ENCODE results near the gene LGR4.
"Not testable (repeated sequence)": the region's sequence is repeated elsewhere in the genome, so short reads cannot be mapped to it uniquely, and the experiment has no call there.

Gene LGR4, protein sequence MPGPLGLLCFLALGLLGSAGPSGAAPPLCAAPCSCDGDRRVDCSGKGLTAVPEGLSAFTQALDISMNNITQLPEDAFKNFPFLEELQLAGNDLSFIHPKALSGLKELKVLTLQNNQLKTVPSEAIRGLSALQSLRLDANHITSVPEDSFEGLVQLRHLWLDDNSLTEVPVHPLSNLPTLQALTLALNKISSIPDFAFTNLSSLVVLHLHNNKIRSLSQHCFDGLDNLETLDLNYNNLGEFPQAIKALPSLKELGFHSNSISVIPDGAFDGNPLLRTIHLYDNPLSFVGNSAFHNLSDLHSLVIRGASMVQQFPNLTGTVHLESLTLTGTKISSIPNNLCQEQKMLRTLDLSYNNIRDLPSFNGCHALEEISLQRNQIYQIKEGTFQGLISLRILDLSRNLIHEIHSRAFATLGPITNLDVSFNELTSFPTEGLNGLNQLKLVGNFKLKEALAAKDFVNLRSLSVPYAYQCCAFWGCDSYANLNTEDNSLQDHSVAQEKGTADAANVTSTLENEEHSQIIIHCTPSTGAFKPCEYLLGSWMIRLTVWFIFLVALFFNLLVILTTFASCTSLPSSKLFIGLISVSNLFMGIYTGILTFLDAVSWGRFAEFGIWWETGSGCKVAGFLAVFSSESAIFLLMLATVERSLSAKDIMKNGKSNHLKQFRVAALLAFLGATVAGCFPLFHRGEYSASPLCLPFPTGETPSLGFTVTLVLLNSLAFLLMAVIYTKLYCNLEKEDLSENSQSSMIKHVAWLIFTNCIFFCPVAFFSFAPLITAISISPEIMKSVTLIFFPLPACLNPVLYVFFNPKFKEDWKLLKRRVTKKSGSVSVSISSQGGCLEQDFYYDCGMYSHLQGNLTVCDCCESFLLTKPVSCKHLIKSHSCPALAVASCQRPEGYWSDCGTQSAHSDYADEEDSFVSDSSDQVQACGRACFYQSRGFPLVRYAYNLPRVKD

DNA sequence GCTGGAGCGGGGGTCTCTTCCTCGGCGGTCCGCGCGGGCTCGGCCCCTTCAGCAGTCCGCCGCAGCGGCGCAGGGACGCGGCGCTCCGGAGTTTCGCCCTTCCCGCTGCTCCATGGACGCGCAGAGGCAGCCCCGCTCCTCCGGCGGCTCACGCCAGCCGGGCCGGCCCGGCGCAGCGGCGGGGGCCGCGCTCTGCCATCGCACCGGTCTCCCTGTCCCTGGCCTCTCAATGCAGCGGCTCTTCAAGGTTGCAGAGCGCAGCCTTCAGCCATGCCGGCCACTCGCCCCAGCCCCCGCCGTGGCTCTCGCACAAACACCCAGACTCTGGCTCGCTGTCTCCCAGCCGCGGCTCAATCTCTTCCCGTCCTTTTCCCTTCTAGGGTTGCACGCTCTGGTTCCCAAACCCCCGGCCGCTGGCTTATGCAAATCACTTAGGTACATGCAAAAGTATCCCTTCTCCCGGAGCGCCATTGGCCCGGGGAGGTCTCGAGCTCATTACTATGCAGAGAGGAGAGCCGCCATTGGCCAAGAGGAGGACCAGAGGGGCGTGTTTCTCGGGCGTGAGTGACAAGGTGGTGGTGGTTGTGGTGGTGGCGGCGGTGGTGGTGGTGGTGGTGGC, at the start of gene LGR4:
TSS of gene LGR4 (minus strand) at position 393 of the 619 bp plus-strand sequence. CDS start 488 bp downstream, outside the sequence.
- DNase-seq = peak; percentile 98

DNA sequence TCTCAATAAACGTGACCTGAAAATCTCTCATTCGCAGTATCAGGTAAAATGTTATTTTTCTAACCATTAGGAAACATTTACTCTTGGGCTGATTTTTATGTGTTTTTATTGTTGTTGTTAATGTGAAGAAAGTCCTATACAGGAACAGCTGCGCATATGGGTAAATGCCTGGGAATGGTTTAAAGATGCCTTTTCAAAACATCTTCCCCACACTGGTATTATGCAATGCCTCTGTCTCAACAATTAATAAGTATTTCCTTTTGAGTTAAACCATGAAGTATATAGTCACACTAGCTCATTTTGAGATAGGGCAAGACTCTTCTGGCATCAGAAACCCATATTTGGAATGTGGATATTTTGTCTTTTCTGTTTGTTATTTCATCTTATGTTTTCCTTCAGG, 47.6 kb upstream of the LGR4 start:
- DNase-seq = no peak

DNA sequence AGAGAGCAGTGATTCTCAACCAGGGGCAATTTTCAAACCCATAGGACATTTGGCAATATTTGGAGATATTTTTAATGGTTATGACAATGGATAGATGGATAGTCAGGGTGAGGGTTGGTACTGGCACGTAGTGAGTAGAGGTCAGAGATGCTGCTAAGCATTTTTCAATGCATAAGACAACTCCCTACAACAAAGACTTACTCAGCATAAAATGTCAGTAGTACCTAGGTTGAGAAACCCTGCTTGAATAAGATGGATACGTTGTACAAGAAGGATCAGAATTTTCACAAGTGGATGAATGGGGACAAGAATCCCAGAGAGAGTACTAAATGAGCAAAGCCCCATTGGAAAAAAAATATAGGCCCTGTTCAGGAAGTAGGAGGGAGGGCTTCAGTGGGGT, 45.9 kb upstream of the LGR4 start:
- no peak for DNase-seq

DNA sequence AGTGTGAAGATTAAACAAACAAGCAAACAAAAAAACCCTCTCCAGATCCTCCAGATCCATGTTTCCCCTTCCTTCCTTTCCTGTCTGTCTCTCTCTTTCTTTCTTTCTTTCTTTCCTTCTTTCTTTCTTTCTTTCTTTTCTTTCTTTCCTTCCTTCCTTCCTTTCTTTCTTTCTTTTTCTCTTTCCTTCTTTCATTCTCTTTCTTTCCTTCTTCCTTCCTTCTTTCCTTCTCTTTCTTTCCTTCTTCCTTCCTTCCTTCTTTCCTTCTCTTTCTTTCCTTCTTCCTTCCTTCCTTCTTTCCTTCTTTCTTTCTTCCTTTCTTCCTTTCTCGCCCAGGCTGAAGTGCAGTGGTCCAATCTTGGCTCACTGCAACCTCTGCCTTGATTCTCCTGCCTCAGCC, 44.9 kb upstream of the LGR4 start:
- not testable (repeated sequence) for DNase-seq

DNA sequence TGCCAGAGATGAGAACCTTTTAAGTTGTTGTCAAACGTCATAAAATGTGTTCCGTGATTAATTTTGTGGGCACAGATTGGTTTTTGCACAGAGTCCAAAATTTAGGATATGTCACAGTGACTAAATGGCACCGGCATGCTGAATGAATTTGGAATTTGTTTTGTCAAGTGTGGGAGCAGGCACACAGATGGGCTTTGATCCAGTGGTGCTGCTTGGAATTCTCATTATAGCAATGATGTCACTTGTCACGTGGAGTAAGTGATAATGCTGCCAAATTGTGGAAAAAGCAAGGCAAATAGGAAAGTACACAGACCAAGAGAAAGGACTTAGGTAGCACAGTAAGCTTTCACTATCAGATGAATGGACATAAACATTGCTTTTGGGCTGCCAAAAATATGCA, 42.0 kb upstream of the LGR4 start:
- DNase-seq = no peak

DNA sequence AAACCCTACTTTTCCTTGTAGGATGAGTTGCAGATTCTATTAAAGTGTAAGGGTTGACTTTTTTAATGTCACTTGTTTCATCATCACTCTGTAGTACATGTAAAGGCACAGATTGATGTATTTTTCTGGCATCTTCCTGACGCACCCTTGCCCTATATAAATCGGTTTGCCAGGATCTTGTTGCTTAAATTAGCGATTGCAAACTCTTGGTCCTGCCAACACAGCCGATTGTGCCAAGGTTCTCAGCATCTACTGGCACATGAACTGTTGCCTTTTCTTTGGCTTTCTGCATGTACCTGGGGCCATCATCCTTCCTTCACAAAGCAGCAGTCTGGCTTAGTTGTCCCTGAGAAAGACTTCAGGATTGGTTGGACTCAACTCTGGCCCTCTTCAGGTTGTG, 41.5 kb upstream of the LGR4 start:
- DNase-seq = no peak

DNA sequence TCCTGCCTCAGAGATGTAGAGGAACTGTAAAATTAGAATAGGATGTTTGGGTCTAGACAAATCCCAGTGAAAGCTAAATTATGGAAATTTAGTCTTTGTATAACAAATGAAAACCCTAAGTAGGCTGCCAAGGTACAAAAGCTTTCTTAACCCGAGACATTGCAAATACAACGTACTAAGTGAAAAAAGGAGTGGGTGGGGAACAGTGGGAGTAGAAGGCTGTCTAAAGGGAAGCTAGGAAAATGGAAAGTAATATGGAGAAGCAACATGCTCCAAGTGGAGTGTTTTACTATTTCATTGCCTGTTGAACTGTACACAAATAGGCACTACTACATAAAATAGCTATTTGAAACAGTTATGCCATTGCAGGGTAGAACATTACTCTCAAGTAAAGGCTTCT, 40.8 kb upstream of the LGR4 start:
- DNase-seq = no peak

DNA sequence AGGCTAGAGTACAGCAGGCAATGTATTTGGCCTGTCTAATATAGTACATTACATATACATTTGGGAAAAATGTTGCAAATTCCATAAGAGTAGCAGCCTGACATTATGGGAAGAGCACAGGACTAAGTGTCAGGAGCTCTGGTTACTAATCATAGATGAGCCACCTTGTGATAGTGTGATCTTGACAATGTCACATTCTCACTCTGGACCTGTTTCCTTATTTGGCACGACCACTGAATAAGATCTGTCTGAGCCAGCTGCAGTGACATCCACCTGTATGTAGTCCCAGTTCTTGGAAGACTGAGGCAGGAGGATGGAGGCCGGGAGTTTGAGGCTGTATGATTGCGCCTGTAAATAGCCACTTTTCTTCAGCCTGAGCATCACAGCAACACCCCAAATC, 39.6 kb upstream of the LGR4 start:
- DNase-seq = no peak

DNA sequence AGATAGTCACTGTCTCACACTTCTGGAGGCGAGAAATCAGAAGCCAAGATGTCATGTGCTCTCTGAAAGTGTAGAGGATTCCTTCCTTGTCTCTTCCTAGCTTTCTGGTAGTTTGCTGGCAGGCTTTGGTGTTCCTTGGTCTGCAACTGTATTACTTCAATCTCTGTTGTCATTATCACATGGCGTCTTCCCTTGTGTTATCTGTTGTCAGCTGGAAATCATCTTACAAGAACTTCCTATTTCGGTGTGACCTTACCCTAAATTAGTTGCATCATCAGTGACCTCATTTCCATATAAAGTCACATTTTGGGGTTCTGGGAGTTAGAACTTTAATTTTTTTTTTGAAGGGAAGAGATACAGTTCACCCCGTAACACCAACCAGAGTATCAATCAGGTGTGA, 37.3 kb upstream of the LGR4 start:
- no peak for DNase-seq

DNA sequence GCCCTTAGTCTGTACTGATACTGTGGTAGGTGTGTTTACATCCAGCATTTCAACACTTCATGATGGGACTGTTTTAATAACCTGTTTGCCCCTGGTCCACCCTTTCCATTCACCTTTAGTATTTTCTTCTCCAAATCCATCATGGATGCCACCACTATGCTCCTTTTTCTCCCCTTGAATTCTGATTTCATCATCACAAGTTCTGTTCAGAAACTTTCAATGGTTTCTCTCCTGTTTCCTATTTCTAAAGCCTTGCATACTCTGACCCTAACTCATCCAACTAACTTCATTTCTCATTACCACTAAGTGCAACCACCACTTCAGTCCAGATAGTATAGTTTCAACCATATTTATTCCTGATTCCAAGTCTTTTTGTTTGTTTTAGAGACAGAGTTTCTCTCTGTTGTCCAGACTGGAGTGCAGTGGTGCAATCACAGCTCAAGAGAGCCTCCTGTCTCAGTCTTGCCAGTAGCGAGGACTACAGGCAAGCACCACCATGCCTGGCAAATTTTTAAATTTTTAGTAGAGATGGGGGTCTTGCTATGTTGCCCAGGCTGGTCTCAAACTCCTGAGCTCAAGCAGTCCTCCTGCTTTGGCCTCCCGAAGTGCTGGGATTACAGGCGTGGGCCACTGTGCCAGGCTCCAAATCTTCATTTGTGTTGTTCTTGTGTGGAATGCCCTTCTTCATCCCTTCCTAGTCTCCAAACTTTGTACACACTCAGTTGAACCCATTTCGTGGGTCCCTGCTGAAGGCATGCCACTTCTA, 35.1 kb upstream of the LGR4 start:
- no peak for DNase-seq

DNA sequence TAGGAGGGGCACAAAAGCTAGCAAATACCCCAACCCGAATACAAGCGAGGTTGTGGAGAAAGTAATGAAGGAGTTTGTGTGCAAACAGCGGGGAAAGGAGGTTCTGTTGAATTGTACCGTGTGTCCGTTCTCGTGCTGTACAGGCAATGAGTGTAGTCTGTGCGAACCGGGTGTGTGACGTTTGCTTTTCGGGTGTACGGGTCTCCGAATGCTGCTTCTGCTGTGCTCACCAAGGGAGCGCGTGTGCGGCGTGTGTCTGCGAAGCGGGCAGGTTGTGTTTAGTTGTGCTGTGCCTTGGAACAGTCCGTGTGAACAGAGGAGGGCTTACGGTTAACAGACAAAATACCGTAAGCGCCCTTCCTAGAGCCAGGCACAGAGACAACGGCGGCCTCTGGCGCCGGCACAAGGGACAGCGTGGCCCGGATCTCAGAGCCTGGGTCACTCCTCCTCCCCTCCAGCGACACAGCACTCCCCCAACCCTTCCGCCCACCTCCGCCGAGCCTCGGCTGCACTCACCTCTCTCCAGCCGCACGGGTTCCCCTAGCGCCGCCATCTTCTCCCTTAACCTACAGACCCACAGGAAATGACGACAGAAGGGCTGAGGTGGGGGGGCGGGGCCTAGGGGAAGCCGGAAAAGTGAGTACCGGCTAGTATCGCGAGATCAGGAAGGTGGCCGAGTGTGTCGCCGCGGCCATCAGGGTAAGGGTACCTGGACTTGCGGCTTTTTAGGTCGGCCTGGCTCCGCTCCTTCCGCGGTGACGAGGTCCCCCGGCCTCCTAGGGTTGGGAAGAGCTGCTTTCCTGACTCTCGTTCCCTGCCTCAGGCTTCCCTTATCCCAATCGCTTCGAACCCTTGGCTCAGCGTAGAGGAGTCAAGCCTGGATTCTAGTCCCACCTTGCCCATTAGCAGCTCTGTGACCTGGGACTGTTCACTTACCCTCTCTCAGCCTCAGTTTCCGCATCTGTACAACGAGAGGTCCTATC, 33.9 kb upstream of the LGR4 start, which contains the start of gene LIN7C:
TSS of gene LIN7C (minus strand) at position 570 of the 983 bp plus-strand sequence. CDS start at position 553, 17 bp downstream.
- DNase-seq = peak; percentile 92

DNA sequence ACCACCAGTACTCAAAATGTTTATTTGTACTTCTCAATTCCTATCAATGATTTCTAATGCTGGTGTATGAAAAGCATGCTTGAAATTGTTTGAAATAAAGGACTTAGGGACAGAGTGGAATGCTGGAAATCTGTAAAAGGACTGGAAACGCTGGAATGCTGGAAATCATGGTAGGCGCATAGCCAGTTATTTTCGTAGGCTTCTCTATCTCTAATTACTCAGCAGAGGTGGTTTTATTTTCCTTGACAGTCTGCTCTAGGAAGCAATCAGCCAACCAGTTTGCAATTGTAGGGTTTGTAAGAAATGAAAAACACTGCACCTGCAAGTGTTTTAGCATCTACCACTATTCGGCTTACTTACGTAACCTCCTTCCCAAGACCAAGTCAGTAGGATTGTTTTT, 33.2 kb upstream of the LGR4 start:
- DNase-seq = no peak

DNA sequence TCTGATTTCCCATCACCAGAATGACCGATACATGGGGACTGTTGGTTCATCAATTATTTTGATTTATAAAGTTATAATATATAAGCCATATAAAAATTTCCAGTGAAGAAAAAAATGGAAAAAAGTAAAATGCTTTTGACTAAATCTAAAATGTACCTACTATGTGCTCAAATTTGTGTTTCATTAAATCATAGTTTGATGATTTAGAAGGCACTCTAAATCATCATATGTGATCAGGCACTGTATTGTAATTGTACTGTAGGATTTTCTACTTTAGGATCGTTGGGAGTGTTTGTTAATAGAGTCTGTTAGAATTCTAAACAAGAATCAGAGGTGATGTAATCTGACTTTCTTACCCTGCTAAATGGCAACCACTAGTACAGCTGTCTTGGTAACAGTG, 31.6 kb upstream of the LGR4 start:
- DNase-seq = no peak

DNA sequence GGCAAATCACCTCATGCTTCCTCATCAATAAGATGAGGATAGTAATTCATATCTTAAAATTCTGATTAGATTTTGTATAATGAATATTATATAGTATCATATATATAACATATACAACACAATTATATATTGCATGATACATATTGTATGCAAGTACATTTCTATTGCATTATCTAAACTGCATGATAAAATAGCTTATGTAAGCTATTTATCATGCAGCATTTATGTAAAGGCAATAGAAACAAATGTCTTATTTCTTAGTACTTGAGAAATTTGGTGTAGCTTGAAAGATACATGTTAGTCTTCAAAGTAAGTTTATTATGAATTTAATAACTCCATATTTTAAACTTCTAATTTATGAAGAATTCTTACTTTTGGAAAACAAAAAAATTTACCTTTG, 28.5 kb upstream of the LGR4 start:
- no peak for DNase-seq

DNA sequence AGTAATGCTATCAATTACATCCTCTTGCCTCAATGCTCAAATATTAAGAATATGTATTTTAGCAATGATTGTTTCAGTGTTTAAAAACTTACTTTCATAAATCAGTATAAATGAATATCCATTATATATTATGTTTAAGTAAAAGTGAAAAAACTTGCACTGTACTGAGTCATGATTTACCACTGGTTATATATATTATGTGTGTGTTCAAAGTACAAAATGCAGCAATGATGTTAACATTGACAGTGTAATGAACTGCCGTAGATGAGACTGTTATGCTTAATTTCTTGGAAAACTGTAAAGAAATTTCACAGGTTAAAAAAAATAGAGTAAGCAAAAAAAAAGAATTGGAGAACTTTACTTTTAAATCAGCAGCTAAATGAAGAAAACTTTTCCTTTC, 25.3 kb upstream of the LGR4 start:
- DNase-seq = no peak

DNA sequence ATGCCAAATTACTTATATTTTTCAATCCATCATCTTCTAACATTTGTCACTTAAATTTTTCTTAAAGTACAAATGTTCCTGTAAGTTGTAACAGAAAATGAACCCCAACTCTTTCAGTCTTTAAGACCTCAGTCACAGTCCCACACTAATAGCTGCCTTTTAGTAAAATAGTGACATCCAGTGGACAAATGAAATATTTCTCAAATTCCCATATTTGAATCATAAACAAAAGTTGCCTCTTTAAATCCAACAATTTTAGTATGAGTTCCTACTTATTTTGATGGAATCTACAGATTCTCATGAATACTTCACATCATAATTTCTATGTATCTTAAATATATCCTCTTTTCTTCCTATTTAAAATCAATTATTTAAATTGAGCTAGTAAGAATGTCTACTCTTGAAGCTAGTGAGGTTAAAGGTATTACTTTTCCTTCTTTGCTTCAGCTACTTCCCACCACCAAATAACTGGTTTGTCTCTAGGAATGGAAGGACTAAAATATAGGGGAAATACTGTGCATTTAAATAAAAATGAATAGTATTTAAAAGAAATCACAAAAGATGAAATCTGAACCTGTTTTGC, 24.8 kb upstream of the LGR4 start:
- DNase-seq = peak; percentile 17

DNA sequence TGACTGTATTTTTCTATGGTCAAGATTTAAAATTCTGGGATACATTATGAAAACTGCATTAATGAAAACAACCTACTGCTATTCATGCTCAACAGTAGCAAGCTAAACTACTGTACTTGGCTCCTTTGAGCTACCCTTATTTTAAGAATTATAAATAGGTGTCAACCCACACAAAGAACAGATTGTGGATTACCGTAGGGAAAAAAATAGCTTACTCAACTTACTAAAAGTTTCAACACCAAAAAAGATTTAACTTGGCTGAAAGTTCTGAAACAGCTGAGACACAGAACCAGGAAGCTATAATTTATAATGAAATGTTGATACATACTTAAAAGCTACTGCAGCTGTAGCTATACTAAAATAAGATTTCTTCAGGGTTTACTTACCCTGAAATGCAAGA, 23.9 kb upstream of the LGR4 start:
- DNase-seq = no peak

DNA sequence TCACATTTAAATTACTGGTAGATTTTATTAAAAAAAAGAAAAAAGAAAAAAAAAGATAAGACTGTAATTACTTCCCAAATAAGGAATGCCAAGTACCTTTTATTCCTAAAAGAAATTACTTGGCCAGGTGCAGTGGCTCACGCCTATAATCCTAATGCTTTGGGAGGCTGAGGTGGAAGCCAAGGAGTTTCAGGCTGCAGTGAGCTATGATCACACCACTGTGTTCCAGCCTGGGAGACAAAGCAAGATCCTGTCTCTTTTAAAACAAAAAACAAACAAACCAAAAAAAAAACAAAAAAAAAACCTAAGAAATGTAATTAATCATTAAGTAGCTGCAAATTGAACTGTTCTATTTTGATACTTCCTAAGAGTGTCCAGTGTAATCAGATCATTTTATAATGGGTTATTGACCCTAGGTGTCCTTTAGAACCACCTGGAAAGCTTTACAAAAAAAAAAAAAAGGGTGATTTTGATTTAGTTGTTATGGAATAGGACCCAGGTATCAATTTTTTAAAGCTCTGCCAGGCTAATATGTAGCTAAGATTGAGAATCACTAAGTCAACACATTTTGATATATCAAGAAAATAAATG, 23.2 kb upstream of the LGR4 start:
- no peak for DNase-seq

DNA sequence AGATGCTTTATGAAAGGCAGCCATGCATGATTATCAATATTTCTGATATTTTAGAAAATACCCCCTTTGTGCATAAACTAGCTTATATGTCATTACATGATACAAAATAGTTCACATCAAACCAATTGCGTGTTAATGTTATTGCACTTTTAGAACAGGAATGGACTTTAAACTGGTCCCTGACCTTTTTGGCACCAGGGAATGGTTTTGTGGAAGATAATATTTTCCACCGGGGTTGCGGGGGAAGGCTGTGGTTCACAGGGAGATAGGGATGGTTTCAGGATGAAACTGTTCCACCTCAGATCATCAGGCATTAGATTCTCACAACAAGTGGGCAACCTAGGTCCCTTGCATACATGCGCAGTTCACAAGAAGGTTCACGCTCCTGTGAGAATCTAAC, 16.5 kb upstream of the LGR4 start:
- no peak for DNase-seq

DNA sequence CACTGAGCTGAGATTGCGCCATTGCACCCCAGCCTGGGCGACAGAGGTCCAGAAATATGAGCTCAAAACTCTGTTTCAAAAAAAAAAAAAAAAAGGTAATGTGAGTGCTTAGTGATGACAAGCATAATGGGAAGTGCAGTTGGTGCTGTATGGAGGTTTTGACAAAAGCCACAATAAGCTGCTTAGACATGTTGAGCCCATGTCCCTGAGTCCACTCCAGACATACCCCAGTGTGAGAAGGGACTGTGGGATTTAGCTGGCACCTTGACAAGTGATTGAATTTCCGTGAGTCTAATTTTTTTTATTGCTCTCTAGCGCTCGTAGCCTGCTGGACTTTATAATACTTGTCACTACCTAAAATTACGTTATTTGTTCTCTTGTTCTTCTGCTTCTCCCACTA, 15.1 kb upstream of the LGR4 start:
- no peak for DNase-seq
